CD4-positive, alpha-beta memory T cell (primary cell): ENCODE data around the gene TGFBI. TPM values are rescaled to one million over a fixed set of nuclear protein-coding genes. Genes with fewer than 3 reads are reported as not detected.

Experiments
- CTCF ChIA-PET: fragments of 350-600 bp; sonication (Branson Sonifier 250); formaldehyde crosslinking; loops from one replicate; lab custom pipeline; 2021; ENCODE audit warnings: inconsistent platforms; ENCODE audit not compliant: partially characterized antibody; lab: Charles Lee
- POLR2A ChIA-PET: fragments of 350-600 bp; sonication (Branson Sonifier 250); formaldehyde crosslinking; loops from one replicate; lab custom pipeline; 2021; ENCODE audit not compliant: partially characterized antibody; lab: Charles Lee
- DNase-seq, 5 donors: peaks; one replicate each; pipeline versions ENCODE4 v3.0.0 to v3.0.0-alpha.2; 2020 to 2022; ENCODE audit warnings: mixed read lengths in 1 of 5
- H3K27ac ChIP-seq: one replicate; pipeline ENCODE4 v1.7.0; 2013; ENCODE audit warnings: low read depth, low read length
- H3K27me3 ChIP-seq: 2 replicates; pipeline ENCODE4 v1.7.0; 2013; ENCODE audit warnings: mild to moderate bottlenecking, low read length, moderate library complexity; ENCODE audit not compliant: insufficient read depth
- H3K36me3 ChIP-seq: 2 replicates; pipeline ENCODE4 v1.7.0; 2013; ENCODE audit warnings: mild to moderate bottlenecking, low read length, moderate library complexity; ENCODE audit not compliant: insufficient read depth
- H3K4me1 ChIP-seq: 2 replicates; pipeline ENCODE4 v1.7.0; 2013; ENCODE audit warnings: mild to moderate bottlenecking, low read length, moderate library complexity; ENCODE audit not compliant: insufficient read depth
- H3K4me3 ChIP-seq, 2 donors: one replicate each; pipeline ENCODE4 v1.7.0; 2013; ENCODE audit warnings: low read length in 2 of 2, mild to moderate bottlenecking in 1 of 2
- H3K9me3 ChIP-seq, 2 donors: one replicate each; pipeline ENCODE4 v1.7.0; 2013; ENCODE audit warnings: low read length in 2 of 2, control low read depth in 1 of 2; ENCODE audit not compliant: control insufficient read depth in 1 of 2
- H3K27ac Mint-ChIP-seq, 7 donors: one replicate each; pipeline ENCODE4 v1.8.0; 2020 to 2021; ENCODE audit warnings: mixed read lengths in 7 of 7, mild to moderate bottlenecking in 6 of 7, inconsistent platforms in 3 of 7, moderate library complexity in 3 of 7
- H3K27me3 Mint-ChIP-seq, 2 donors: one replicate each; pipeline ENCODE4 v1.8.0; 2020 to 2021; ENCODE audit warnings: mixed read lengths in 2 of 2
- H3K36me3 Mint-ChIP-seq, 2 donors: one replicate each; pipeline ENCODE4 v1.8.0; 2020 to 2021; ENCODE audit warnings: mixed read lengths in 2 of 2, inconsistent platforms in 1 of 2, mild to moderate bottlenecking in 1 of 2
- H3K4me1 Mint-ChIP-seq, 4 donors: one replicate each; pipeline ENCODE4 v1.8.0; 2020 to 2021; ENCODE audit warnings: mixed read lengths in 4 of 4, mild to moderate bottlenecking in 1 of 4
- H3K4me3 Mint-ChIP-seq, 8 donors: one replicate each; pipeline ENCODE4 v1.8.0; 2020 to 2021; ENCODE audit warnings: mixed read lengths in 8 of 8, mild to moderate bottlenecking in 7 of 8, moderate library complexity in 6 of 8, inconsistent platforms in 3 of 8
- H3K9me3 Mint-ChIP-seq, 8 donors: one replicate each; pipeline ENCODE4 v1.8.0; 2020 to 2021; ENCODE audit warnings: mixed read lengths in 8 of 8, mild to moderate bottlenecking in 5 of 8, inconsistent platforms in 3 of 8, moderate library complexity in 1 of 8
- intact Hi-C: fragments of 100-400 bp; cut with micrococcal nuclease; formaldehyde crosslinking; loops from one replicate; pipeline ENCODE4 v1.15.1; 2023
- polyA plus RNA-seq, 2 donors: library from polyadenylated mRNA; unstranded; fragments of 300-500 nt; fragmentation: Illumina TruSeq; gene quantifications; one replicate each; pipeline ENCODE4 v1.2.3, GENCODE V29; 2021
- total RNA-seq, 2 experiments: library from RNA; stranded (reverse); gene quantifications; one replicate each; pipeline ENCODE4 v1.2.3, GENCODE V29; 2021

TGFBI gene
- total and polyA plus RNA-seq, 4 experiments from 2014 or later = 3.7 to 13.2 (median 10.0) TPM

GRCh38 chr5:135993880-135994636, 34.7 kb upstream of the TGFBI start:
- DNase-seq = no peak
- Mint-ChIP-seq H3K4me1 (no peaks in the 10 kb centered on the region), H3K27me3 (peaks cover 5 to 7% of the 10 kb centered on the region in 2 donors), H3K4me3 (no peak overlapping the region), H3K36me3 (no peaks in the 10 kb centered on the region), H3K9me3 (peaks cover 0 to 3% (median 0%) of the 10 kb centered on the region in 8 donors), H3K27ac (no peak overlapping the region)
- H3K4me1 ChIP-seq = no peaks in the 10 kb centered on the region
- intact Hi-C loops = no loop called here
- ChIA-PET POLR2A (interaction anchor here (0.7 kb wide), 1 partner anchor 16 kb away, joined by 3 read pairs; no protein-coding TSS in a partner anchor), CTCF (interaction anchor here (1.2 kb wide), 1 partner anchor 16 kb away, joined by 5 read pairs; no protein-coding TSS in a partner anchor)
- H3K4me3 ChIP-seq = no peak overlapping the region
- no peaks in the 10 kb centered on the region for H3K9me3 ChIP-seq
- no peak overlapping the region for H3K27ac ChIP-seq
- no peaks in the 10 kb centered on the region for H3K36me3 ChIP-seq
- H3K27me3 ChIP-seq = no peaks in the 10 kb centered on the region

DNA sequence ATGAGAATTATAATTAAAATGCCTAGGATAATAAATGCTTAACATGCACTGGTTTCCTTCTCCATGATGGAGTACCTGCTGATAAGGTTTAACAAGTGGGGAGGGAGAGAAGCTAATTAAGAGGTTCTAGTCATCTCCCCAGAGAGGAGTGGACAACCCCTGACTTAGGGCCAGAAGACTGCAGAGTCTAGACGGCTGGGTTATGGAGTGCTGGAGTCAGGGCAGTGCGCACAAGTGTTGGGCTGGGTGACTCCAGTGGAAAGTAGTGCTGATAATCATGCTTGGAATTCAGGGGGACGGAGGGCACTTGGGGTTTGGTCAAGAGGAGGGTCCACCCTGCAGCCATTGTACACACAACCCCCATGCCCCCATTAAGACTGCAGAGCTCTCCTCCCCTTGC, 32.8 kb upstream of the TGFBI start:
- H3K27ac Mint-ChIP-seq = no peak overlapping the region
- H3K9me3 Mint-ChIP-seq = peaks cover 0 to 3% (median 0%) of the 10 kb centered on the region in 8 donors
- DNase-seq = no peak
- no peak overlapping the region for H3K4me3 Mint-ChIP-seq
- H3K27ac ChIP-seq = no peak overlapping the region
- POLR2A ChIA-PET = no interaction called here
- no peaks in the 10 kb centered on the region for H3K4me1 Mint-ChIP-seq
- H3K9me3 ChIP-seq = no peaks in the 10 kb centered on the region
- H3K4me1 ChIP-seq = no peaks in the 10 kb centered on the region
- H3K27me3 Mint-ChIP-seq = peaks cover 6 to 8% of the 10 kb centered on the region in 2 donors
- H3K27me3 ChIP-seq = no peaks in the 10 kb centered on the region
- H3K36me3 ChIP-seq = no peaks in the 10 kb centered on the region
- no peak overlapping the region for H3K4me3 ChIP-seq
- H3K36me3 Mint-ChIP-seq = no peaks in the 10 kb centered on the region
- CTCF ChIA-PET = no interaction called here
- intact Hi-C loops = no loop called here

DNA sequence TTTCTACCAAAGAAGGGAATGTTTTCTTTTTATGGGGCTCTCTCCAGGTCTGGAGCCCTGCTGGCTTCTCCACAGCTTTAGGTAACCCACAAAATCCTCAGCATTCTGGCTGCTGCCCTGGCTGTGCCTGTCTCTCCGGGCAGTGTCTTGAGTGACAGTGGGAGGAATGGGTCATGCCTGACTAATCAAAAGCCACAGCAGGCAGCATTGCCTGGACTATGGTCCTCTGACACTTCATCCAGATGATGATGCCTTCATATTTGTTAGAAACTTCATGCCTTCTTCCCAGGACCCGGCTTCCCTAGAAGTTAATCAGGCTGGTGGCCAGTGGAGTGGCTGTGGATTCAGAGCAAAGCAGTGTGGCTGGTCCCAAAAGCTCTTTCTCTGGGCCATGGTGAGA, 32.2 kb upstream of the TGFBI start:
- no peak overlapping the region for H3K27ac Mint-ChIP-seq
- no peaks in the 10 kb centered on the region for H3K9me3 ChIP-seq
- no peak overlapping the region for H3K4me3 ChIP-seq
- CTCF ChIA-PET = no interaction called here
- no peak for DNase-seq
- no peaks in the 10 kb centered on the region for H3K36me3 ChIP-seq
- H3K4me1 Mint-ChIP-seq = no peaks in the 10 kb centered on the region
- H3K36me3 Mint-ChIP-seq = no peaks in the 10 kb centered on the region
- no peaks in the 10 kb centered on the region for H3K27me3 ChIP-seq
- no peak overlapping the region for H3K27ac ChIP-seq
- intact Hi-C loops = no loop called here
- H3K4me3 Mint-ChIP-seq = no peak overlapping the region
- peaks cover 6 to 8% of the 10 kb centered on the region in 2 donors for H3K27me3 Mint-ChIP-seq
- POLR2A ChIA-PET = no interaction called here
- peaks cover 0 to 3% (median 0%) of the 10 kb centered on the region in 8 donors for H3K9me3 Mint-ChIP-seq
- no peaks in the 10 kb centered on the region for H3K4me1 ChIP-seq

- Histone ChIP-seq H3K27ac (no peak overlapping the region), H3K4me3 (no peak overlapping the region), H3K36me3 (no peaks in the 10 kb centered on the region), H3K27me3 (no peaks in the 10 kb centered on the region), H3K9me3 (no peaks in the 10 kb centered on the region), H3K4me1 (no peaks in the 10 kb centered on the region)
- Mint-ChIP-seq H3K27ac (no peak overlapping the region), H3K27me3 (peaks cover 6 to 8% of the 10 kb centered on the region in 2 donors), H3K36me3 (no peaks in the 10 kb centered on the region), H3K9me3 (peaks cover 0 to 3% (median 0%) of the 10 kb centered on the region in 8 donors), H3K4me3 (no peak overlapping the region), H3K4me1 (no peaks in the 10 kb centered on the region)
- intact Hi-C loops = no loop called here
- ChIA-PET POLR2A (no interaction called here), CTCF (no interaction called here)
- no peak for DNase-seq
These were observed 31.0 kb upstream of the TGFBI start for GRCh38 chr5:135997673-135998335.

GRCh38 chr5:135998889-135999288, 29.9 kb upstream of the TGFBI start:
- H3K27me3 Mint-ChIP-seq = peaks cover 6 to 8% of the 10 kb centered on the region in 2 donors
- Histone ChIP-seq H3K4me1 (no peaks in the 10 kb centered on the region), H3K4me3 (no peak overlapping the region), H3K9me3 (no peaks in the 10 kb centered on the region), H3K36me3 (no peaks in the 10 kb centered on the region), H3K27me3 (no peaks in the 10 kb centered on the region), H3K27ac (no peak overlapping the region)
- ChIA-PET POLR2A (no interaction called here), CTCF (interaction anchor here (1.1 to 1.5 kb wide), 2 partner anchors 21 to 83 kb away, joined by 3 read pairs; no protein-coding TSS in a partner anchor)
- no peaks in the 10 kb centered on the region for H3K4me1 Mint-ChIP-seq
- H3K9me3 Mint-ChIP-seq = peaks cover 0 to 3% (median 0%) of the 10 kb centered on the region in 8 donors
- H3K36me3 Mint-ChIP-seq = no peaks in the 10 kb centered on the region
- H3K4me3 Mint-ChIP-seq = no peak overlapping the region
- DNase-seq = no peak
- intact Hi-C loops = no loop called here
- H3K27ac Mint-ChIP-seq = peak overlapping the region in 1 of 7 donors; percentile 11

DNA sequence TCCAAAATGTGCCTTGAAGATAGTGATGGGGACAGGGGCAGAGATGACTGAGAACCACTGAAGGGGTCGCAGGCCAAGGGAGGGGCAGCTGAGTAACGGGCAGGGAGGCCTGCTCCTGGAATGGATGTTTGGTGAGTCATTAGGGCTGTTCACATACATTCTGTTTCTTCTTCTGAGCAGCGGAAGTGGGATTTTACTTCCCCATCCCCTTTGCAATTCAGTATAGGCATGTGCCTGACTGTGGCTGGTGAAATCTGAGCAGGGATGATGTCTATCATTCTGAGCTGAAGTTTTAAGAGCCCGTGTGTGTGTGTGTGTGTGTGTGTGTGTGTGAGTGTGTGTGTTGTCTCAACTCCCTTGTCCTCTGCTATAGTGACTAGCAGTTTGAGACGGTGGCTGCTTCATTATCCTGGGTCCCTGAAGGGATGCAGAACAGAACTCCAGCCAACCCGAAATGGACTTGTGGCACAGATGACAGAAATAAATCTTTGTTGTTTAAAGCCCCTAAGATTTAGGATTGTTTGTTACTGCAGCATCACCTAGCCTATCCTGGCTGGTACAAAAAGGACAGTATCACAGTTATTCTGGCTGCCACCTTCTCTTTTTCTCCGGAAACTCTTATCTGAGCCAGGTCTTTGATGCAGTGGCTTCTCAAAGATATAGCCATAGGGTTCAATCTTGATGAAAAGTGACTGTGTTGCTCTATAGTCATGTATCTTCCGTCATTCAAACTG, 29.2 kb upstream of the TGFBI start:
- Mint-ChIP-seq H3K9me3 (peaks cover 0 to 3% (median 0%) of the 10 kb centered on the region in 8 donors), H3K4me1 (no peaks in the 10 kb centered on the region), H3K36me3 (no peaks in the 10 kb centered on the region), H3K27ac (peak overlapping the region in 1 of 7 donors; percentile 11), H3K4me3 (no peak overlapping the region), H3K27me3 (peaks cover 6 to 8% of the 10 kb centered on the region in 2 donors)
- Histone ChIP-seq H3K27me3 (no peaks in the 10 kb centered on the region), H3K4me1 (no peaks in the 10 kb centered on the region), H3K27ac (no peak overlapping the region), H3K4me3 (no peak overlapping the region), H3K36me3 (no peaks in the 10 kb centered on the region), H3K9me3 (no peaks in the 10 kb centered on the region)
- no peak for DNase-seq
- ChIA-PET CTCF (interaction anchor here (1.1 to 1.5 kb wide), 2 partner anchors 22 to 82 kb away, joined by 3 read pairs; no protein-coding TSS in a partner anchor), POLR2A (no interaction called here)
- intact Hi-C loops = no loop called here

- Mint-ChIP-seq H3K9me3 (peaks cover 0 to 2% (median 0%) of the 10 kb centered on the region in 8 donors), H3K36me3 (no peaks in the 10 kb centered on the region), H3K27me3 (peaks cover 3 to 8% of the 10 kb centered on the region in 2 donors), H3K4me1 (no peaks in the 10 kb centered on the region), H3K4me3 (no peak overlapping the region), H3K27ac (no peak overlapping the region)
- Histone ChIP-seq H3K4me1 (no peaks in the 10 kb centered on the region), H3K27me3 (no peaks in the 10 kb centered on the region), H3K36me3 (no peaks in the 10 kb centered on the region), H3K27ac (no peak overlapping the region), H3K9me3 (no peaks in the 10 kb centered on the region), H3K4me3 (no peak overlapping the region)
- POLR2A ChIA-PET = no interaction called here
- CTCF ChIA-PET = interaction anchor here (1.5 kb wide), 1 partner anchor 81 kb away, joined by 3 read pairs; no protein-coding TSS in a partner anchor
- intact Hi-C loops = no loop called here
- DNase-seq = no peak
These were observed 28.6 kb upstream of the TGFBI start for GRCh38 chr5:136000147-136000546.
